IgD-negative memory B cell (primary cell): ENCODE data around the gene IL12RB1. TPM values are rescaled to one million over a fixed set of nuclear protein-coding genes. Genes with fewer than 3 reads are reported as not detected.
"Not testable (repeated sequence)": the region's sequence is repeated elsewhere in the genome, so short reads cannot be mapped to it uniquely, and the experiment has no call there.

Experiments
- H3K27ac Mint-ChIP-seq, 3 donors: one replicate each; pipeline ENCODE4 v1.8.0; 2020 to 2022; ENCODE audit warnings: mild to moderate bottlenecking in 3 of 3, mixed read lengths in 3 of 3, moderate library complexity in 1 of 3
- H3K27me3 Mint-ChIP-seq: one replicate; pipeline ENCODE4 v1.8.0; 2021; ENCODE audit warnings: mixed read lengths
- H3K36me3 Mint-ChIP-seq: one replicate; pipeline ENCODE4 v1.8.0; 2020; ENCODE audit warnings: mild to moderate bottlenecking, mixed read lengths
- H3K4me1 Mint-ChIP-seq, 3 donors: one replicate each; pipeline ENCODE4 v1.8.0; 2020 to 2022; ENCODE audit warnings: mixed read lengths in 3 of 3, mild to moderate bottlenecking in 1 of 3
- H3K4me3 Mint-ChIP-seq, 4 donors: one replicate each; pipeline ENCODE4 v1.8.0; 2020 to 2022; ENCODE audit warnings: mild to moderate bottlenecking in 4 of 4, mixed read lengths in 4 of 4, moderate library complexity in 3 of 4
- H3K9me3 Mint-ChIP-seq, 3 donors: one replicate each; pipeline ENCODE4 v1.8.0; 2020 to 2021; ENCODE audit warnings: mixed read lengths in 3 of 3, mild to moderate bottlenecking in 1 of 3
- polyA plus RNA-seq: library from polyadenylated mRNA; unstranded; fragments of 300-500 nt; fragmentation: Illumina TruSeq; gene quantifications from one replicate; pipeline ENCODE4 v1.2.3, GENCODE V29; 2021

Gene IL12RB1
- polyA plus RNA-seq, 1 donor from 2014 or later: 9.8 TPM

GRCh38 chr19:18057557-18057956, 29.2 kb downstream of the IL12RB1 start:
- Mint-ChIP-seq H3K36me3 (no peaks in the 10 kb centered on the region), H3K4me1 (peaks cover 6 to 8% (median 7%) of the 10 kb centered on the region in 3 donors), H3K27ac (peak overlapping the region in 2 of 3 donors; percentile 91 to 93), H3K9me3 (no peaks in the 10 kb centered on the region), H3K4me3 (no peak overlapping the region), H3K27me3 (no peaks in the 10 kb centered on the region)

- H3K4me3 Mint-ChIP-seq: no peak overlapping the region
- peak overlapping the region in 1 of 3 donors; percentile 85 for H3K27ac Mint-ChIP-seq
- H3K9me3 Mint-ChIP-seq: no peaks in the 10 kb centered on the region
- no peaks in the 10 kb centered on the region for H3K27me3 Mint-ChIP-seq
- H3K36me3 Mint-ChIP-seq: no peaks in the 10 kb centered on the region
- H3K4me1 Mint-ChIP-seq: peaks cover 6 to 8% (median 7%) of the 10 kb centered on the region in 3 donors
Observed at GRCh38 chr19:18055967-18056366, 30.8 kb downstream of the IL12RB1 start.

- Mint-ChIP-seq H3K4me3 (no peak overlapping the region), H3K9me3 (no peaks in the 10 kb centered on the region), H3K4me1 (peaks cover 6 to 7% (median 7%) of the 10 kb centered on the region in 3 donors), H3K27ac (no peak overlapping the region), H3K27me3 (no peaks in the 10 kb centered on the region), H3K36me3 (no peaks in the 10 kb centered on the region)
Observed at GRCh38 chr19:18053576-18054219, 33.0 kb downstream of the IL12RB1 start.

GRCh38 chr19:18051887-18052286, 34.8 kb downstream of the IL12RB1 start:
- H3K4me1 Mint-ChIP-seq: peaks cover 0 to 3% (median 1%) of the 10 kb centered on the region in 3 donors
- H3K27ac Mint-ChIP-seq: no peak overlapping the region
- no peaks in the 10 kb centered on the region for H3K27me3 Mint-ChIP-seq
- no peak overlapping the region for H3K4me3 Mint-ChIP-seq
- no peaks in the 10 kb centered on the region for H3K36me3 Mint-ChIP-seq
- no peaks in the 10 kb centered on the region for H3K9me3 Mint-ChIP-seq

GRCh38 chr19:18049385-18049784, 37.3 kb downstream of the IL12RB1 start:
- Mint-ChIP-seq H3K27ac (peak overlapping the region in 1 of 3 donors; percentile 0), H3K4me1 (peaks cover 12 to 18% (median 14%) of the 10 kb centered on the region in 3 donors)

GRCh38 chr19:18046059-18046718, 40.5 kb downstream of the IL12RB1 start:
- Mint-ChIP-seq H3K4me3 (peak overlapping the region in 1 of 4 donors; percentile 19), H3K27ac (peak overlapping the region in 1 of 3 donors; percentile 63), H3K4me1 (peaks cover 21 to 30% (median 29%) of the 10 kb centered on the region in 3 donors), H3K9me3 (no peaks in the 10 kb centered on the region), H3K27me3 (peaks cover 2% of the 10 kb centered on the region), H3K36me3 (peaks cover 3% of the 10 kb centered on the region)

More at GRCh38 chr19:18049385-18049784, 37.3 kb downstream of the IL12RB1 start:
- no peak overlapping the region for H3K4me3 Mint-ChIP-seq
- no peaks in the 10 kb centered on the region for H3K36me3 Mint-ChIP-seq
- peaks cover 2% of the 10 kb centered on the region for H3K27me3 Mint-ChIP-seq
- no peaks in the 10 kb centered on the region for H3K9me3 Mint-ChIP-seq

GRCh38 chr19:18045307-18046050, 41.3 kb downstream of the IL12RB1 start:
- peak overlapping the region; percentile 63 to 94 (median 94) for H3K27ac Mint-ChIP-seq
- H3K4me3 Mint-ChIP-seq: peak overlapping the region; percentile 71 to 91 (median 82)
- H3K4me1 Mint-ChIP-seq: peaks cover 21 to 30% (median 27%) of the 10 kb centered on the region in 3 donors
- peaks cover 0 to 2% (median 0%) of the 10 kb centered on the region in 3 donors for H3K9me3 Mint-ChIP-seq
- H3K27me3 Mint-ChIP-seq: peaks cover 2% of the 10 kb centered on the region
- H3K36me3 Mint-ChIP-seq: peaks cover 3% of the 10 kb centered on the region

GRCh38 chr19:18044825-18045304, 41.9 kb downstream of the IL12RB1 start:
- Mint-ChIP-seq H3K27me3 (peaks cover 2% of the 10 kb centered on the region), H3K4me1 (peaks cover 21 to 30% (median 27%) of the 10 kb centered on the region in 3 donors), H3K36me3 (peaks cover 5% of the 10 kb centered on the region), H3K9me3 (peaks cover 0 to 2% (median 0%) of the 10 kb centered on the region in 3 donors), H3K4me3 (peak overlapping the region; percentile 71 to 91 (median 82)), H3K27ac (peak overlapping the region; percentile 63 to 94 (median 94))

- Mint-ChIP-seq H3K9me3 (peaks cover 0 to 2% (median 0%) of the 10 kb centered on the region in 3 donors), H3K4me3 (peak overlapping the region in 3 of 4 donors; percentile 2 to 91 (median 38)), H3K36me3 (peaks cover 5% of the 10 kb centered on the region), H3K27me3 (peaks cover 2% of the 10 kb centered on the region), H3K4me1 (peaks cover 21 to 30% (median 28%) of the 10 kb centered on the region in 3 donors), H3K27ac (peak overlapping the region in 2 of 3 donors; percentile 3 to 63)
Observed at GRCh38 chr19:18043676-18044075, 43.1 kb downstream of the IL12RB1 start.

- peaks cover 2% of the 10 kb centered on the region for H3K27me3 Mint-ChIP-seq
- H3K9me3 Mint-ChIP-seq: peaks cover 0 to 2% (median 0%) of the 10 kb centered on the region in 3 donors
- H3K36me3 Mint-ChIP-seq: peaks cover 5% of the 10 kb centered on the region
- peaks cover 22 to 30% (median 25%) of the 10 kb centered on the region in 3 donors for H3K4me1 Mint-ChIP-seq
- no peak overlapping the region for H3K4me3 Mint-ChIP-seq
- H3K27ac Mint-ChIP-seq: no peak overlapping the region
Observed at GRCh38 chr19:18041054-18041453, 45.7 kb downstream of the IL12RB1 start.

GRCh38 chr19:18032102-18032501, 54.6 kb downstream of the IL12RB1 start:
- H3K9me3 Mint-ChIP-seq, H3K27me3 Mint-ChIP-seq, H3K4me3 Mint-ChIP-seq, H3K36me3 Mint-ChIP-seq: not testable (repeated sequence)
- peaks cover 5 to 11% (median 8%) of the 10 kb centered on the region in 3 donors for H3K4me1 Mint-ChIP-seq
- peak overlapping the region in 1 of 3 donors; percentile 55 for H3K27ac Mint-ChIP-seq

- Mint-ChIP-seq H3K27ac (peak overlapping the region in 2 of 3 donors; percentile 9 to 55), H3K4me3 (peak overlapping the region in 2 of 4 donors; percentile 1 to 19), H3K4me1 (peaks cover 5 to 11% (median 8%) of the 10 kb centered on the region in 3 donors)
- H3K9me3 Mint-ChIP-seq, H3K27me3 Mint-ChIP-seq, H3K36me3 Mint-ChIP-seq: not testable (repeated sequence)
Observed at GRCh38 chr19:18031401-18031800, 55.3 kb downstream of the IL12RB1 start.

- Mint-ChIP-seq H3K4me1 (peaks cover 5 to 15% (median 13%) of the 10 kb centered on the region in 3 donors), H3K27ac (peak overlapping the region in 1 of 3 donors; percentile 24), H3K27me3 (no peaks in the 10 kb centered on the region), H3K9me3 (no peaks in the 10 kb centered on the region), H3K36me3 (peaks cover 1% of the 10 kb centered on the region), H3K4me3 (no peak overlapping the region)
Observed at GRCh38 chr19:18029617-18030338, 57.0 kb downstream of the IL12RB1 start.

GRCh38 chr19:18027151-18027550, 59.6 kb downstream of the IL12RB1 start:
- Mint-ChIP-seq H3K27me3 (no peaks in the 10 kb centered on the region), H3K4me3 (no peak overlapping the region), H3K9me3 (peaks cover 0 to 2% (median 0%) of the 10 kb centered on the region in 3 donors), H3K36me3 (peaks cover 1% of the 10 kb centered on the region), H3K4me1 (peaks cover 21 to 30% (median 28%) of the 10 kb centered on the region in 3 donors), H3K27ac (peak overlapping the region in 1 of 3 donors; percentile 25)
